ENCODE measurements around the gene SEMA3E. TPM values are rescaled to one million over a fixed set of nuclear protein-coding genes. Genes with fewer than 3 reads are reported as not detected.

The SEMA3E gene
- total RNA-seq, 2 donors from 2014 or later, result 339 to 438 TPM

DNA sequence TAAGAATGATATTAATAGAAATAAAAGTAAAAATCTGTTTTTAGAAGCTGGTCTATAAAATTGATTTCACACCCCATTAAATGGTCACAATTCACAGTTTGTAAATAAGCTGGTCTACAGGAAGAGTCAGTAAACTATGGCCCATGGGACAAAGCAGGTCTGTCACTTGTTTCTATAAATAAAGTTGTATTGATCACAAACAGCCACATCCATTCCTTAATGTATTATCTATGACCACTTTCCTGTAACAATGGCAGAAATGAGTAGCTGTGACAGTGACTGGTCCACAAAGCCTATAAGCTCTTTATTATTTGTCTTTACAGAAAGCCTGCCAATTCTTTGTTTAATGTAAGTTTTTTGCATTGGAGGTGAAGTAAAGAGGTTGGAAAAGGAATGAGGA, 114.5 kb downstream of the SEMA3E start:
- Mint-ChIP-seq H3K36me3 (ENCODE audit: low read depth) (peaks cover 6% of the 10 kb centered on the region), H3K4me3 (no peak overlapping the region)
- no peak overlapping the region for H3K4me3 ChIP-seq (ENCODE audit: low read length)

DNA sequence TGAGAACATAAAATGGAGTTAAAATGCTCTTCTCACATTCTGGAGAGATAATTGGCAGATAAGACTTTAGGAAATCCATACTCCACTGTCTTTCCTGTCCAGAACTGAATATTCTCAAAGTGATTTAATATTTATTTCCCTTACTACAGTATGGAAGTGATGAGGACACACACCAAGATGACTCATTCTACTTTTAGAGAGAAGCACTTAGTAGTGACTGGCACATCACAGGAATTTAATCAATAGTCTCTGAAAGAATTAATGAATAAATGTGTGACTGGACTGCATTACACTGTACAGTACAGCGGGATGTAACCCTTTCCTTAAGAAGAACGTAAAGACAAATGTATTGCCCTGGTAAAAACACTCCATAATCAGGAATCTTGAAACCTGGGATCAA, 116.7 kb downstream of the SEMA3E start:
- H3K4me3 ChIP-seq (ENCODE audit: low read length), result no peak overlapping the region
- peaks cover 9% of the 10 kb centered on the region for H3K4me1 Mint-ChIP-seq
- WGBS, 2 experiments (ENCODE audit: insufficient coverage in 1 of 2, insufficient read length in 1 of 2), result 95 to 100% methylated on average over 1 to 2 of the region's 2 CpGs
- no peaks in the 10 kb centered on the region for H3K9me3 ChIP-seq (ENCODE audit: control insufficient read depth, low read length)
- peaks cover 7% of the 10 kb centered on the region for H3K36me3 ChIP-seq (ENCODE audit: control insufficient read depth, insufficient read depth, low read length)
- no peak overlapping the region for H3K27ac ChIP-seq (ENCODE audit: low read depth, low read length)
- no peaks in the 10 kb centered on the region for H3K36me3 Mint-ChIP-seq (ENCODE audit: low read depth)
- TF ChIP-seq, protein P1, sequence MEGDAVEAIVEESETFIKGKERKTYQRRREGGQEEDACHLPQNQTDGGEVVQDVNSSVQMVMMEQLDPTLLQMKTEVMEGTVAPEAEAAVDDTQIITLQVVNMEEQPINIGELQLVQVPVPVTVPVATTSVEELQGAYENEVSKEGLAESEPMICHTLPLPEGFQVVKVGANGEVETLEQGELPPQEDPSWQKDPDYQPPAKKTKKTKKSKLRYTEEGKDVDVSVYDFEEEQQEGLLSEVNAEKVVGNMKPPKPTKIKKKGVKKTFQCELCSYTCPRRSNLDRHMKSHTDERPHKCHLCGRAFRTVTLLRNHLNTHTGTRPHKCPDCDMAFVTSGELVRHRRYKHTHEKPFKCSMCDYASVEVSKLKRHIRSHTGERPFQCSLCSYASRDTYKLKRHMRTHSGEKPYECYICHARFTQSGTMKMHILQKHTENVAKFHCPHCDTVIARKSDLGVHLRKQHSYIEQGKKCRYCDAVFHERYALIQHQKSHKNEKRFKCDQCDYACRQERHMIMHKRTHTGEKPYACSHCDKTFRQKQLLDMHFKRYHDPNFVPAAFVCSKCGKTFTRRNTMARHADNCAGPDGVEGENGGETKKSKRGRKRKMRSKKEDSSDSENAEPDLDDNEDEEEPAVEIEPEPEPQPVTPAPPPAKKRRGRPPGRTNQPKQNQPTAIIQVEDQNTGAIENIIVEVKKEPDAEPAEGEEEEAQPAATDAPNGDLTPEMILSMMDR (conservative IDR thresholded peaks at IDR 0.05), result no peak
- no peaks in the 10 kb centered on the region for H3K27me3 Mint-ChIP-seq (ENCODE audit: insufficient read depth)
- H3K9me3 Mint-ChIP-seq, result no peaks in the 10 kb centered on the region
- no peak overlapping the region for H3K9ac ChIP-seq (ENCODE audit: extremely low read depth, low read length, poor library complexity, severe bottlenecking)
- no peak overlapping the region for H3K4me3 Mint-ChIP-seq
- H3K27me3 ChIP-seq (ENCODE audit: control insufficient read depth, insufficient read depth, low read length, poor library complexity, severe bottlenecking), result no peaks in the 10 kb centered on the region
- no peak overlapping the region for H3K27ac Mint-ChIP-seq
- peaks cover 7% of the 10 kb centered on the region for H3K4me1 ChIP-seq (ENCODE audit: control insufficient read depth, insufficient read depth, low read length)
- DNase-seq, result no peak

More for the DNA sequence above, 114.5 kb downstream of the SEMA3E start:
- H3K4me1 ChIP-seq (ENCODE audit: control insufficient read depth, insufficient read depth, low read length), result peaks cover 7% of the 10 kb centered on the region
- no peak overlapping the region for H3K9ac ChIP-seq (ENCODE audit: extremely low read depth, low read length, poor library complexity, severe bottlenecking)
- no peaks in the 10 kb centered on the region for H3K9me3 ChIP-seq (ENCODE audit: control insufficient read depth, low read length)
- H3K27me3 ChIP-seq (ENCODE audit: control insufficient read depth, insufficient read depth, low read length, poor library complexity, severe bottlenecking), result no peaks in the 10 kb centered on the region
- peaks cover 3% of the 10 kb centered on the region for H3K36me3 ChIP-seq (ENCODE audit: control insufficient read depth, insufficient read depth, low read length)
- Mint-ChIP-seq H3K4me1 (peaks cover 9% of the 10 kb centered on the region), H3K27me3 (ENCODE audit: insufficient read depth) (no peaks in the 10 kb centered on the region), H3K9me3 (no peaks in the 10 kb centered on the region), H3K27ac (no peak overlapping the region)
- no peak overlapping the region for H3K27ac ChIP-seq (ENCODE audit: low read depth, low read length)
- TF ChIP-seq, protein P1 (conservative IDR thresholded peaks at IDR 0.05), result no peak
- no peak for DNase-seq

DNA sequence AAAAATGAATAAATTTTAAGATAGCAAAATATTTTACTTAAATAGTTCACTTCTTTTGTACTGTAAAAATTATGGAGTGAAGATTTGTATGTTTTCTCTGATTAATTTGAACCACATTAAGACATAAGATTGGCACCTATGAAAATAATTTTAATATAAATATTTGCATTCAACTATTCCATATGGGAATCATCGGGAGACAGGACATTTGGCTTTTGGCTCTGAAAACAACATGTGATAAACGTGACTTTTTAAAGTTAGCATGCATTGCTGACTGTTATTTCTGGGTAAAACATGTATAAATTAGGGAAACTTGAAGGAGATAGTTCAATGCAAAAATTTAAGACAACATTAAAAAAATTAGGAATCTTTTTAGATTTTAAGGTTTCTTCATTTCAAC, 117.2 kb downstream of the SEMA3E start:
- peaks cover 11% of the 10 kb centered on the region for H3K36me3 ChIP-seq (ENCODE audit: control insufficient read depth, insufficient read depth, low read length)
- H3K27ac ChIP-seq (ENCODE audit: low read depth, low read length), result no peak overlapping the region
- DNase-seq, result no peak
- no peak overlapping the region for H3K4me3 Mint-ChIP-seq
- H3K9ac ChIP-seq (ENCODE audit: extremely low read depth, low read length, poor library complexity, severe bottlenecking), result no peak overlapping the region
- H3K4me3 ChIP-seq (ENCODE audit: low read length), result no peak overlapping the region
- H3K9me3 Mint-ChIP-seq, result no peaks in the 10 kb centered on the region
- TF ChIP-seq, protein P1 (conservative IDR thresholded peaks at IDR 0.05), result no peak
- no peaks in the 10 kb centered on the region for H3K36me3 Mint-ChIP-seq (ENCODE audit: low read depth)
- H3K4me1 Mint-ChIP-seq, result peaks cover 9% of the 10 kb centered on the region
- no peaks in the 10 kb centered on the region for H3K27me3 ChIP-seq (ENCODE audit: control insufficient read depth, insufficient read depth, low read length, poor library complexity, severe bottlenecking)
- 98% methylated on average over 2 of the region's 2 CpGs; no CpG with 5 or more reads in 1 of the 2 experiments for WGBS, 2 experiments (ENCODE audit: insufficient coverage in 1 of 2, insufficient read length in 1 of 2)
- H3K9me3 ChIP-seq (ENCODE audit: control insufficient read depth, low read length), result no peaks in the 10 kb centered on the region
- no peak overlapping the region for H3K27ac Mint-ChIP-seq
- H3K27me3 Mint-ChIP-seq (ENCODE audit: insufficient read depth), result no peaks in the 10 kb centered on the region
- peaks cover 7% of the 10 kb centered on the region for H3K4me1 ChIP-seq (ENCODE audit: control insufficient read depth, insufficient read depth, low read length)
